NK-92 treated with Interleukin-12 subunit alpha and Interleukin-12 subunit beta, amount 100 ng/mL, for 24 hours (cell line): Measurements from ENCODE around the gene DUSP22.
"Not testable (repeated sequence)": the region's sequence is repeated elsewhere in the genome, so short reads cannot be mapped to it uniquely, and the experiment has no call there.

Source experiments
- DNase-seq: peaks from one replicate; lab custom pipeline; 2025; lab: John Stamatoyannopoulos, UW

DUSP22 gene

GRCh38 chr6:280775-281468 lies 11.4 kb upstream of the DUSP22 start:
- DNase-seq, result no peak

- no peak for DNase-seq
These were observed 10.7 kb upstream of the DUSP22 start for GRCh38 chr6:281469-282103.

- no peak for DNase-seq
These were observed 10.0 kb upstream of the DUSP22 start for GRCh38 chr6:282177-282866.

- DNase-seq, result no peak
These were observed 9.3 kb upstream of the DUSP22 start for GRCh38 chr6:282867-283416.

GRCh38 chr6:284486-284885 lies 7.8 kb upstream of the DUSP22 start:
- DNase-seq, result no peak

- no peak for DNase-seq
These were observed 7.1 kb upstream of the DUSP22 start for GRCh38 chr6:285030-285771.

GRCh38 chr6:285902-286301 lies 6.4 kb upstream of the DUSP22 start:
- DNase-seq, result not testable (repeated sequence)

GRCh38 chr6:286681-287488 lies 5.4 kb upstream of the DUSP22 start:
- no peak for DNase-seq

- DNase-seq, result no peak
These were observed 4.8 kb upstream of the DUSP22 start for GRCh38 chr6:287489-287860.

- no peak for DNase-seq
These were observed 3.4 kb upstream of the DUSP22 start for GRCh38 chr6:288866-289265.

- DNase-seq, result no peak
These were observed 2.0 kb upstream of the DUSP22 start for GRCh38 chr6:290111-290922.

GRCh38 chr6:291204-291696 lies 1.0 kb upstream of the DUSP22 start:
- no peak for DNase-seq

GRCh38 chr6:292506-293192 lies 362 bp downstream of the DUSP22 start:
- DNase-seq, result no peak

- DNase-seq, result no peak
These were observed 1.2 kb downstream of the DUSP22 start for GRCh38 chr6:293193-294174.

GRCh38 chr6:294656-295565 lies 2.6 kb downstream of the DUSP22 start:
- DNase-seq, result no peak

- DNase-seq, result no peak
These were observed 4.2 kb downstream of the DUSP22 start for GRCh38 chr6:296151-297122.
